ENCODE results near the gene OPCML. TPM values are rescaled to one million over a fixed set of nuclear protein-coding genes. Genes with fewer than 3 reads are reported as not detected.
A peak's percentile ranks its signal among the peaks of the same experiment; 100 is the strongest.

The OPCML gene
- total RNA-seq, 1 experiment from 2014 or later, result 0.94 TPM

GRCh38 chr11:132717824-132718223 is 814.5 kb downstream of the OPCML start:
- H2AK5ac ChIP-seq (ENCODE audit: insufficient read length, low read length), result no peak overlapping the region
- H2BK5ac ChIP-seq (ENCODE audit: insufficient read length, low read length), result no peak overlapping the region
- H3K23me2 ChIP-seq (ENCODE audit: insufficient read length, low read depth, low read length, poor library complexity, severe bottlenecking), result no peaks in the 10 kb centered on the region
- no CpG with 5 or more reads among the region's 8 CpGs for WGBS (ENCODE audit: extremely low coverage, insufficient read length, low lambda C conversion rate)
- no peaks in the 10 kb centered on the region for H3K79me2 ChIP-seq (ENCODE audit: insufficient read depth, low read length)
- no peak overlapping the region for H3K27ac ChIP-seq (ENCODE audit: insufficient read length, low read depth, low read length)
- H3K36me3 Mint-ChIP-seq (ENCODE audit: insufficient read depth in 1 of 3, low read depth in 3 of 3), result no peaks in the 10 kb centered on the region; a peak in 1 of 7 replicates
- no peak overlapping the region for H4K8ac ChIP-seq (replicated peaks; ENCODE audit: insufficient read length, low read depth, low read length)
- no peaks in the 10 kb centered on the region for H3K79me1 ChIP-seq (ENCODE audit: insufficient read depth, low read depth, low read length, poor library complexity, severe bottlenecking)
- H3K4me2 ChIP-seq (ENCODE audit: insufficient read depth, insufficient read length, low read length), result no peak overlapping the region
- H3K9ac ChIP-seq (ENCODE audit: extremely low read depth, insufficient read length, low read length), result no peak overlapping the region
- H3K23ac ChIP-seq (ENCODE audit: insufficient read length, low read depth, low read length), result no peak overlapping the region
- H2BK15ac ChIP-seq (ENCODE audit: low read depth, low read length), result no peak overlapping the region
- no peak for TF ChIP-seq CTCF (conservative IDR thresholded peaks at IDR 0.05)
- H3K56ac ChIP-seq (ENCODE audit: insufficient read length, low read depth, low read length), result no peak overlapping the region
- no peak overlapping the region for H3K18ac ChIP-seq (ENCODE audit: insufficient read length, low read depth, low read length)
- peaks cover 11 to 14% of the 10 kb centered on the region in 2 experiments for H3K4me1 Mint-ChIP-seq
- H4K20me1 ChIP-seq (ENCODE audit: control insufficient read depth, insufficient read depth, insufficient read length), result no peaks in the 10 kb centered on the region
- H2BK20ac ChIP-seq (ENCODE audit: low read depth, low read length, poor library complexity, severe bottlenecking), result no peak overlapping the region
- no peaks in the 10 kb centered on the region; the same call in 1 of the 2 replicates for H3K4me1 ChIP-seq (ENCODE audit: insufficient read depth, low read length)
- no peak overlapping the region for H3K4ac ChIP-seq (ENCODE audit: low read depth, low read length)
- H3K27me3 ChIP-seq (ENCODE audit: insufficient read depth, low read length), result no peaks in the 10 kb centered on the region; the same call in 1 of the 2 replicates
- no peak overlapping the region for H2BK120ac ChIP-seq (ENCODE audit: low read depth, low read length, poor library complexity, severe bottlenecking)
- H3K9me3 Mint-ChIP-seq, result no peaks in the 10 kb centered on the region
- no peak overlapping the region for H2BK12ac ChIP-seq (ENCODE audit: insufficient read length, low read depth, low read length)
- no peak overlapping the region; the same call in 1 of the 2 replicates for H3K14ac ChIP-seq (ENCODE audit: insufficient read depth, low read length)
- H3K27ac Mint-ChIP-seq, result peak overlapping the region in 1 of 3 experiments; percentile 76; a peak in 1 of 7 replicates
- no peak overlapping the region for H3K4me3 Mint-ChIP-seq
- H3T11ph ChIP-seq (ENCODE audit: low read length), result no peak overlapping the region
- DNase-seq, result no peak
- H4K91ac ChIP-seq (ENCODE audit: insufficient read length, low read depth, low read length), result no peak overlapping the region
- no peaks in the 10 kb centered on the region for H3K9me3 ChIP-seq (ENCODE audit: control insufficient read depth, low read depth, low read length)
- no peaks in the 10 kb centered on the region for H3K27me3 Mint-ChIP-seq (ENCODE audit: low read depth)
- H4K5ac ChIP-seq (ENCODE audit: insufficient read length, low read depth, low read length), result no peak overlapping the region
- H2AFZ ChIP-seq (ENCODE audit: low read length), result no peak overlapping the region

All from H9 (cell line).